D341Med (cell line): ENCODE measurements around the gene GRAP2.
"Not testable (repeated sequence)": the region's sequence is repeated elsewhere in the genome, so short reads cannot be mapped to it uniquely, and the experiment has no call there.

Experiments
- DNase-seq: peaks from one replicate; pipeline ENCODE4 v3.0.0; 2012; ENCODE audit warnings: low spot score

GRAP2 gene

GRCh38 chr22:39898997-39899396 lies 1.9 kb upstream of the GRAP2 start:
- no peak for DNase-seq

GRCh38 chr22:39901565-39902146 lies 772 bp downstream of the GRAP2 start:
- no peak for DNase-seq

- DNase-seq = not testable (repeated sequence)
Measured at GRCh38 chr22:39904024-39904423, 3.1 kb downstream of the GRAP2 start.

- no peak for DNase-seq
Measured at GRCh38 chr22:39904862-39905261, 4.0 kb downstream of the GRAP2 start.

GRCh38 chr22:39905687-39906086 lies 4.8 kb downstream of the GRAP2 start:
- no peak for DNase-seq

- DNase-seq = no peak
Measured at GRCh38 chr22:39906207-39906606, 5.3 kb downstream of the GRAP2 start.

- no peak for DNase-seq
Measured at GRCh38 chr22:39907047-39907446, 6.2 kb downstream of the GRAP2 start.

GRCh38 chr22:39907605-39908097 lies 6.8 kb downstream of the GRAP2 start:
- no peak for DNase-seq

GRCh38 chr22:39908136-39908535 lies 7.3 kb downstream of the GRAP2 start:
- no peak for DNase-seq

- no peak for DNase-seq
Measured at GRCh38 chr22:39908737-39909136, 7.9 kb downstream of the GRAP2 start.

GRCh38 chr22:39910876-39911613 lies 10.2 kb downstream of the GRAP2 start:
- DNase-seq = no peak

- DNase-seq = no peak
Measured at GRCh38 chr22:39913321-39913720, 12.4 kb downstream of the GRAP2 start.

- no peak for DNase-seq
Measured at GRCh38 chr22:39913886-39914285, 13.0 kb downstream of the GRAP2 start.

GRCh38 chr22:39914584-39914983 lies 13.7 kb downstream of the GRAP2 start:
- no peak for DNase-seq

GRCh38 chr22:39915295-39915726 lies 14.4 kb downstream of the GRAP2 start:
- DNase-seq = no peak

GRCh38 chr22:39916496-39916895 lies 15.6 kb downstream of the GRAP2 start:
- DNase-seq = no peak

GRCh38 chr22:39917197-39917643 lies 16.3 kb downstream of the GRAP2 start:
- no peak for DNase-seq

GRCh38 chr22:39917776-39918495 lies 17.1 kb downstream of the GRAP2 start:
- DNase-seq = no peak

GRCh38 chr22:39920134-39920743 lies 19.4 kb downstream of the GRAP2 start:
- no peak for DNase-seq

- DNase-seq = no peak
Measured at GRCh38 chr22:39923696-39924095, 22.8 kb downstream of the GRAP2 start.

GRCh38 chr22:39924286-39924685 lies 23.4 kb downstream of the GRAP2 start:
- no peak for DNase-seq

GRCh38 chr22:39925273-39925672 lies 24.4 kb downstream of the GRAP2 start:
- no peak for DNase-seq
